Measurements from ENCODE around the gene KERA.
A peak's percentile ranks its signal among the peaks of the same experiment; 100 is the strongest.

KERA gene

GRCh38 chr12:91073426-91073825 lies 15.6 kb upstream of the KERA start:
- no peak for DNase-seq

- DNase-seq = no peak
Observed at GRCh38 chr12:91072931-91073330, 15.1 kb upstream of the KERA start.

GRCh38 chr12:91070936-91071335 lies 13.1 kb upstream of the KERA start:
- DNase-seq = no peak

- DNase-seq = no peak
Observed at GRCh38 chr12:91065396-91065795, 7.6 kb upstream of the KERA start.

GRCh38 chr12:91064640-91065039 lies 6.8 kb upstream of the KERA start:
- no peak for DNase-seq

GRCh38 chr12:91061091-91061490 lies 3.3 kb upstream of the KERA start:
- DNase-seq = no peak

GRCh38 chr12:91059211-91059610 lies 1.4 kb upstream of the KERA start:
- no peak for DNase-seq

- DNase-seq = no peak
Observed at GRCh38 chr12:91058786-91059185, 962 bp upstream of the KERA start.

GRCh38 chr12:91056488-91056887 lies 1.3 kb downstream of the KERA start:
- DNase-seq = no peak

- no peak for DNase-seq
Observed at GRCh38 chr12:91055976-91056375, 1.8 kb downstream of the KERA start.

- DNase-seq = no peak
Observed at GRCh38 chr12:91053951-91054715, 3.7 kb downstream of the KERA start.

- no peak for DNase-seq
Observed at GRCh38 chr12:91052026-91052425, 5.8 kb downstream of the KERA start.

GRCh38 chr12:91044586-91044985 lies 13.2 kb downstream of the KERA start:
- DNase-seq = no peak

- DNase-seq = no peak
Observed at GRCh38 chr12:91043408-91043807, 14.4 kb downstream of the KERA start.

- DNase-seq = no peak
Observed at GRCh38 chr12:91040096-91040755, 17.6 kb downstream of the KERA start.

GRCh38 chr12:91037276-91037675 lies 20.5 kb downstream of the KERA start:
- DNase-seq = no peak

GRCh38 chr12:91033251-91033650 lies 24.6 kb downstream of the KERA start:
- DNase-seq = no peak

- DNase-seq = no peak
Observed at GRCh38 chr12:91023326-91024004, 34.4 kb downstream of the KERA start.

- peak in 3 of 4 experiments; percentile 3 to 26 (median 3) for DNase-seq
Observed at GRCh38 chr12:91021076-91021475, 36.7 kb downstream of the KERA start.

GRCh38 chr12:91019455-91019854 lies 38.4 kb downstream of the KERA start:
- DNase-seq = no peak

GRCh38 chr12:91017511-91018263 lies 40.1 kb downstream of the KERA start:
- DNase-seq = no peak

- DNase-seq = no peak
Observed at GRCh38 chr12:91017043-91017442, 40.8 kb downstream of the KERA start.
